ENCODE results near the gene ACSBG1. TPM values are rescaled to one million over a fixed set of nuclear protein-coding genes. Genes with fewer than 3 reads are reported as not detected.

ACSBG1 gene
- total RNA-seq, 2 donors from 2014 or later = not detected

GRCh38 chr15:78261062-78261461 is 26.7 kb upstream of the ACSBG1 start:
- Histone ChIP-seq H3K27me3 (replicated peaks; ENCODE audit: insufficient read depth) (no peaks in the 10 kb centered on the region), H3K27ac (no peak overlapping the region), H3K36me3 (no peaks in the 10 kb centered on the region), H3K9me3 (no peaks in the 10 kb centered on the region), H3K4me3 (no peak overlapping the region), H3K4me1 (ENCODE audit: control insufficient read depth in 1 of 2, low read depth in 2 of 2) (peaks cover 3 to 11% of the 10 kb centered on the region in 2 donors)
- ATAC-seq (ENCODE audit: insufficient number of reproducible peaks, low FRiP score, low read depth) (no peak), DNase-seq (ENCODE audit: low spot score) (no peak)
- no peak for TF ChIP-seq CTCF (IDR thresholded peaks at IDR 0.05)

GRCh38 chr15:78260489-78260888 is 26.1 kb upstream of the ACSBG1 start:
- H3K36me3 ChIP-seq = no peaks in the 10 kb centered on the region

GRCh38 chr15:78259232-78259631 is 24.9 kb upstream of the ACSBG1 start:
- Histone ChIP-seq H3K9me3 (no peaks in the 10 kb centered on the region), H3K4me3 (no peak overlapping the region), H3K36me3 (no peaks in the 10 kb centered on the region), H3K4me1 (ENCODE audit: control insufficient read depth in 1 of 2, low read depth in 2 of 2) (no peaks in the 10 kb centered on the region), H3K27me3 (replicated peaks; ENCODE audit: insufficient read depth) (no peaks in the 10 kb centered on the region), H3K27ac (no peak overlapping the region)
- ATAC-seq (ENCODE audit: insufficient number of reproducible peaks, low FRiP score, low read depth) (no peak), DNase-seq (ENCODE audit: low spot score) (no peak)
- no peak for TF ChIP-seq CTCF (IDR thresholded peaks at IDR 0.05)

More at GRCh38 chr15:78260489-78260888, 26.1 kb upstream of the ACSBG1 start:
- no peak overlapping the region for H3K27ac ChIP-seq
- H3K4me1 ChIP-seq (ENCODE audit: control insufficient read depth in 1 of 2, low read depth in 2 of 2) = peaks cover 2 to 8% of the 10 kb centered on the region in 2 donors
- no peak for TF ChIP-seq CTCF (IDR thresholded peaks at IDR 0.05)
- no peak overlapping the region for H3K4me3 ChIP-seq
- no peak for ATAC-seq (ENCODE audit: insufficient number of reproducible peaks, low FRiP score, low read depth)
- DNase-seq (ENCODE audit: low spot score) = no peak
- no peaks in the 10 kb centered on the region for H3K27me3 ChIP-seq (replicated peaks; ENCODE audit: insufficient read depth)
- no peaks in the 10 kb centered on the region for H3K9me3 ChIP-seq

- DNase-seq (ENCODE audit: low spot score) = no peak
- ATAC-seq (ENCODE audit: insufficient number of reproducible peaks, low FRiP score, low read depth) = no peak
Measured at GRCh38 chr15:78257681-78258080, 23.3 kb upstream of the ACSBG1 start.

GRCh38 chr15:78256044-78256437 is 21.7 kb upstream of the ACSBG1 start:
- no peak for ATAC-seq (ENCODE audit: insufficient number of reproducible peaks, low FRiP score, low read depth)
- no peak overlapping the region for H3K4me3 ChIP-seq
- DNase-seq (ENCODE audit: low spot score) = no peak
- H3K36me3 ChIP-seq = no peaks in the 10 kb centered on the region
- H3K9me3 ChIP-seq = no peaks in the 10 kb centered on the region
- H3K4me1 ChIP-seq (ENCODE audit: control insufficient read depth in 1 of 2, low read depth in 2 of 2) = no peaks in the 10 kb centered on the region
- TF ChIP-seq CTCF (IDR thresholded peaks at IDR 0.05) = no peak
- H3K27me3 ChIP-seq (replicated peaks; ENCODE audit: insufficient read depth) = no peaks in the 10 kb centered on the region
- no peak overlapping the region for H3K27ac ChIP-seq

More at GRCh38 chr15:78257681-78258080, 23.3 kb upstream of the ACSBG1 start:
- H3K27ac ChIP-seq = no peak overlapping the region
- TF ChIP-seq CTCF (IDR thresholded peaks at IDR 0.05) = no peak
- H3K4me1 ChIP-seq (ENCODE audit: control insufficient read depth in 1 of 2, low read depth in 2 of 2) = no peaks in the 10 kb centered on the region
- H3K27me3 ChIP-seq (replicated peaks; ENCODE audit: insufficient read depth) = no peaks in the 10 kb centered on the region
- H3K9me3 ChIP-seq = no peaks in the 10 kb centered on the region
- H3K36me3 ChIP-seq = no peaks in the 10 kb centered on the region
- no peak overlapping the region for H3K4me3 ChIP-seq

All from thoracic aorta (tissue), 2 donors.